GM12892 (cell line): ENCODE measurements around the gene BRCA1.

Experiments
- POLR2A ChIP-seq: IDR thresholded peaks from 2 replicates; pipeline ENCODE4 v1.6.1; 2011; ENCODE audit warnings: low read depth, low read length, control low read depth
- POLR2AphosphoS5 ChIP-seq: IDR thresholded peaks from 2 replicates; pipeline ENCODE4 v1.6.1; 2011; ENCODE audit warnings: low read depth, low read length, control low read depth

DNA sequence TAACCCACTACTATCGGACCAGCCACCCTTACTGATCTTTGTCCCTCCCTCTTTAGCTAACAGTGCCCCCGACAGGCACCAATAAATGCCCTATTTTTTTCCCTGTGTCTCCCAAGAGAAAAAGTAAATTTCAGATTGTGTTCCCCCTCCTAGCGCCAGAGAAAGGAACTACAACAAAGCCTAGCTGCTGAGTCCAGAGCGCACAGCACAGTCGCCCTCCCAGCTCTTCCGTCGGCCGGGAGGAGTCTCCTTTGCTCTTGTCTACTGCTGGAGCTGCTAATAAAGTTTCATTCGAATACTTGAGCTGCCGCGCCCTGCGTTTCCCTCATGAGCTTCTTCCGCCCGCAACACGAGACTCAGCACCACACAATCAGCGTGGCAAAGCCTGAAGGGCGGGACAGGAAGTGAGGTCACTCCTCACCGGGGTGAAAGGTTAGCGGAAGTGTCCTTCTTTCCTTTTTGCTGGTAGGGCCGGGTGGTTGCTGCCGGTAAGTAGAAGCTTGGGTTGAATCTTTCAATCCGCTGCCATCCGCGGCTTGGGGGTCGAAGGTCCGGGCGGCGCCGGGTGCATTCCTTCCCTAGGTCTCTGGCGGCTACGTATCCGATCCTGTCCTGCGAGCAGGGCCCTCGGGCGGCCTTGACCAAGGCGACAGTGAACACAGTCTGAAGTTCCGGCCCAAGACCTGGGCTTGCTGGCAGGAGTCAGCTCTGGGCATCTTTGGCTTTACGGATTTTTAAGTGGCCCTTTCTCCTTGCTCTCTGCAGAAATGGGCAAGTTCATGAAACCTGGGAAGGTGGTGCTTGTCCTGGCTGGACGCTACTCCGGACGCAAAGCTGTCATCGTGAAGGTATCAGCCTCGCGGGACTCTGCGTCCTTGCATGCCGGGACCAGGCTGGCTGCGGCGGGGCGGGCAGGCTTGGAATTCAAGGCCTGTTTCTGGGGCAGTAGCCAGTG is 126.9 kb downstream of the BRCA1 start, which contains the start of gene RPL27:
- TF ChIP-seq POLR2AphosphoS5: peak; percentile 99
- TF ChIP-seq POLR2A: peak; percentile 98
